Measurements from ENCODE around the gene PIGW. TPM values are rescaled to one million over a fixed set of nuclear protein-coding genes. Genes with fewer than 3 reads are reported as not detected.
A peak's percentile ranks its signal among the peaks of the same experiment; 100 is the strongest.

The PIGW gene
- total and polyA plus RNA-seq, 9 of the 15 experiments (the other 6 are each of a cell fraction or from before 2014, with no cell fraction given), result 9.5 to 33.9 (median 21.2) TPM

- peak; percentile 35; the same call in 1 of the 2 replicates for TF ChIP-seq GABPB1 (CRISPR knock-in tag; IDR thresholded peaks at IDR 0.05)
- peak; percentile 56; the same call in 1 of the 2 replicates for TF ChIP-seq ARID4B (CRISPR knock-in tag; IDR thresholded peaks at IDR 0.05)
- no peak for TF ChIP-seq ARHGAP35 (IDR thresholded peaks at IDR 0.05; ENCODE audit: partially characterized antibody)
- no peak for TF ChIP-seq DLX4 (CRISPR knock-in tag; IDR thresholded peaks at IDR 0.05)
- peak; percentile 41; the same call in 1 of the 2 replicates for TF ChIP-seq LCOR (CRISPR knock-in tag; IDR thresholded peaks at IDR 0.05)
- TF ChIP-seq PHB (CRISPR knock-in tag; IDR thresholded peaks at IDR 0.05), result no peak
- TF ChIP-seq ATF7 (IDR thresholded peaks at IDR 0.05), result peak; percentile 75
- TF ChIP-seq REST (IDR thresholded peaks at IDR 0.05; ENCODE audit: borderline replicate concordance), result peak; percentile 99
- TF ChIP-seq REST (CRISPR knock-in tag; IDR thresholded peaks at IDR 0.05; ENCODE audit: low read depth), result no peak
- no peak for TF ChIP-seq POLR3G (IDR thresholded peaks at IDR 0.05; ENCODE audit: extremely low read depth, insufficient read length, insufficient replicate concordance)
- TF ChIP-seq E2F3 (CRISPR knock-in tag; IDR thresholded peaks at IDR 0.05), result 0 out of 2 replicates have a peak, but pooled peaks have one; percentile 75
- no peak for TF ChIP-seq ATF3 (IDR thresholded peaks at IDR 0.05)
- peak; percentile 63; the same call in 1 of the 2 replicates for TF ChIP-seq ATF3 (CRISPR knock-in tag; conservative IDR thresholded peaks at IDR 0.05)
Observed at GRCh38 chr17:36486204-36487194, 48.3 kb upstream of the PIGW start, which contains the start of gene ZNHIT3 (continued).
